Astrocyte of the spinal cord (primary cell): ENCODE measurements around the gene LEMD1.

ENCODE experiments used
- DNase-seq: peaks from one replicate; pipeline ENCODE4 v3.0.0; 2011; ENCODE audit warnings: low read depth, low spot score
- H3K4me3 ChIP-seq: 2 replicates; pipeline ENCODE4 v1.5.1; 2011; ENCODE audit warnings: low read depth, mild to moderate bottlenecking, low read length, moderate library complexity
- in situ Hi-C: cut with HindIII; loops from 2 replicates; pipeline ENCODE4 v1.10.0; 2017; ENCODE audit warnings: low sequenced_read_pairs
- TF ChIP-seq, protein P1 (sequence below): IDR thresholded peaks from 2 replicates; pipeline ENCODE4 v1.5.1; 2012; ENCODE audit warnings: low read depth, mild to moderate bottlenecking, low read length, inconsistent platforms

Gene LEMD1

DNA sequence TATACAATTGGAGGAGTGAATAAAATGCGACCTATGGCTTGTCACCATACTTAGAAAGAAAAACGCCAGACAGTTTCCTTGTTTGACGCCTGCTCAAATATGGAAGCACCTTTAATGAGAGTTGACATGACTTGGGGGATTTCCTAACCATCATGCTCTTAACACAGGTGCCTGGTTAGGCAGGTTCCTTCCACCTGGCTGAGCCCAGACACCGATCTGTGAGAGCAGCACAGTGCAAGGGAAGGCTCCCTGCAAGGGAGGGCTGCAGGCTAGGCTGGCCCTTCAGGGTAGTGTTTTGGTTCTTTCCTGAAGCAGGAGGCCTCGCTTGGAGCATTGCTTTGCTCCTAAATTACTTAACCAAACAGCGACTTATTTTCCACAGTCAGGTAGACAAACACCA lies 40.6 kb downstream of the LEMD1 start:
- no peak for DNase-seq
- in situ Hi-C loops: no loop called here
- TF ChIP-seq, protein P1, sequence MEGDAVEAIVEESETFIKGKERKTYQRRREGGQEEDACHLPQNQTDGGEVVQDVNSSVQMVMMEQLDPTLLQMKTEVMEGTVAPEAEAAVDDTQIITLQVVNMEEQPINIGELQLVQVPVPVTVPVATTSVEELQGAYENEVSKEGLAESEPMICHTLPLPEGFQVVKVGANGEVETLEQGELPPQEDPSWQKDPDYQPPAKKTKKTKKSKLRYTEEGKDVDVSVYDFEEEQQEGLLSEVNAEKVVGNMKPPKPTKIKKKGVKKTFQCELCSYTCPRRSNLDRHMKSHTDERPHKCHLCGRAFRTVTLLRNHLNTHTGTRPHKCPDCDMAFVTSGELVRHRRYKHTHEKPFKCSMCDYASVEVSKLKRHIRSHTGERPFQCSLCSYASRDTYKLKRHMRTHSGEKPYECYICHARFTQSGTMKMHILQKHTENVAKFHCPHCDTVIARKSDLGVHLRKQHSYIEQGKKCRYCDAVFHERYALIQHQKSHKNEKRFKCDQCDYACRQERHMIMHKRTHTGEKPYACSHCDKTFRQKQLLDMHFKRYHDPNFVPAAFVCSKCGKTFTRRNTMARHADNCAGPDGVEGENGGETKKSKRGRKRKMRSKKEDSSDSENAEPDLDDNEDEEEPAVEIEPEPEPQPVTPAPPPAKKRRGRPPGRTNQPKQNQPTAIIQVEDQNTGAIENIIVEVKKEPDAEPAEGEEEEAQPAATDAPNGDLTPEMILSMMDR: no peak
- H3K4me3 ChIP-seq: no peak overlapping the region

DNA sequence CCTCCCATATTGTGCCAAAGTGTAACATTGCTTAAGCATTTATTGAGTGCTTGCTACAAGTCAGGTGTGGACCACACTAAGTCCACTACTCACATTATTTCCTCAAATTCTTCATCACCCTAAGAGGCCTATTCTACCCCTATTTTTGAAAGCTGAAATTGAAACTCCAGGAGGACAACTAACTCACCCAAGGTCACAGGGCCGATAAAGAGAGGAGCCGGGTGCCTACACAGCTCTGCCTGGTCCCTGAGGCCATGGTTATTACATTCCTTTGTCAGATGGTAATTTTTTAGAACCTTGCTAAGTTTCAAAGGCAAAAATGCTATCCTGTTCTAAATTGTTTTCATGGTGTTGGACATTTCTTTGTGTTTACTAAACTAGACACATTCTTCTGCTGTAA lies 41.0 kb downstream of the LEMD1 start:
- DNase-seq: no peak
- in situ Hi-C loops: no loop called here
- TF ChIP-seq, protein P1: no peak
- no peak overlapping the region for H3K4me3 ChIP-seq

DNA sequence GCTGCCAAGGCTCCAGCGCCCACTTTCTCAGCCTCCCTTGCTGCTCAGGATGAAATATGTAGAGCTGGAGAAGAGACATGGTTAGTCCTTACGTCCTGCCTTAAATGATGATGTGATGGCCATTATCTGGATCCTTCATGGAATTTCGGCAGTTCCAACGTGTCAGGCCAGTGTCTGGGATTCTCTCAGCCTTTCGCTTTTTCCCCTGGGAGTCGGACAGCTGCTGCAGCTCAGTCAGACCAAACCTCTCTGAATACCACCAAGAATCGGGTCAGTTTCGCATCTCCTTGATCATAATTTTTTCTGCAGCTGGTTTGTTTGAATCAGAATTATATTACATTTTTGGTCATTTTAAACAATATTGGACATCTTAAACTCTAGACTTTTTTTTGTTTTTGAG lies 42.8 kb downstream of the LEMD1 start:
- no peak overlapping the region for H3K4me3 ChIP-seq
- in situ Hi-C loops: no loop called here
- no peak for DNase-seq
- TF ChIP-seq, protein P1: no peak

DNA sequence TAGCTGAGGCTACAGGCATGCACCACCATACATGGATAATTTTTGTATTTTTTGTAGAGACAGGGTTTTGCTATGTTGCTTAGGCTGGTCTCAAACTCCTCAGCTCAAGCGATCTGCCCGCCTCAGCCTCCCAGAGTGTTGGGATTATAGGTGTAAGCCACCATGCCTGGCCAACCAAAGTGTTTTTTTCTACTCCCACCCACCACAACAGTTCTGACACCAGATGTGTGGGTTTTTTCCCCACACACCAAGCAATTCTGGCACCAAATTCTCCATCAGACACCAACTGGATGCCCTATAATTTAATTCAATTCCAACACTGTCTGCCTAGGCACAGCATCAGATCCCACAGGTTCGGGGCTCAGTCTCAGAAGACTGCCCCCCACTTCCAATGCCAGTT lies 44.5 kb downstream of the LEMD1 start:
- in situ Hi-C loops: no loop called here
- H3K4me3 ChIP-seq: no peak overlapping the region
- DNase-seq: no peak
- TF ChIP-seq, protein P1: no peak

DNA sequence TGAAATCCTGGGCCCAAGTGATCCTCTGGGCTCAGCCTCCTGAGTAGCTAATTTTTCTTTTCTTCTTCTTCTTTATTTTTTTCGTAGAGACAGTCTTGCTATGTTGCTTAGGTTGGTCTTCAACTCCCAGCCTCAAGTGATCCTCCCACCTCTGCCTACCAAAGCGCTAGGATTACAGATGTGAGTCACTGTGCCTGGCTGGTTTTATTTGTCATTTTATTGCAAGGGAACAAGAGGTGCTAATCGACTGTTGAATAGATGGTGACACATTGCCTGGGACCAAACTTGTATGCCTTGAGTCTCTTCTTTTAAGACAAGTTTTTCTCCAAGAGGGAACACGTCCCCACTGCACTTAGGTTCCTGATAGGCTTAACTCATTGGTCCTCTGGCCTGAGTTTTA lies 45.1 kb downstream of the LEMD1 start:
- H3K4me3 ChIP-seq: no peak overlapping the region
- in situ Hi-C loops: no loop called here
- no peak for DNase-seq
- TF ChIP-seq, protein P1: no peak

DNA sequence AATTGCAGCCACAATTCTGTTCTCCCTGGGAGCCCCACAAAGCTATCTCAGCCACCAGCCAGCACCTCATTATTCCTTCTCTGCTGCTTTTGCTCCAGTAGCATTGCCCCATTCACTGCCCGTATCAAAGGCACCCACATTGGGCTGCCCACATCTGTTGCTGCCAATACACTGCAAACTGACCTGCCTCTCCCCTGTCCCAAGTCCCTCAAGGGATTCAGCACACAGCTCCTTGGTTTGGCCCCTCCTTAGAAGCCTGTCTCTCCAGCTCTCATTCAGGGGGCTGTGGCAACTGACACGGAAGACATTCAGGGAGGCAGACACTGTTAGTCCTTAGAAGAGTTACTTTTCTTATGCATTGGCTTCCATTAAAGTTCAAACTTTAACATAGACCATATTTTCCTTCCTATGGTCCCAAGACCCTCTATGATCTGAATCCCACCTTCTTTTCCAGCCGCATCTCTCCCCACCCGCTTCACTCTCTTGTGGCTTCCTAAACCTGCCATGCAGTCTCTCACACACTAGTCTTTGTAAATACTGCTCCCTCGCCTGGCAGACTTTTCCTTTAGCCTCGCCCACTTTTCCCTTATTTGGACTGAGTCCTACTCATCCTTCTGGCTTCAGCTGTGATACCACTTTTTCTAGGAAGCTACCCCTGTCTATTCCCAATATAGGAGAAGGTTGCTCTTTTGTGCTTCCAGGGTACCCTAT lies 45.9 kb downstream of the LEMD1 start:
- no peak overlapping the region for H3K4me3 ChIP-seq
- TF ChIP-seq, protein P1: peak; percentile 9
- in situ Hi-C loops: no loop called here
- peak; percentile 55 for DNase-seq
